BLaER1 treated with 17β-estradiol and CSF1 and Interleukin-3, amounts not matched to agents 10 nM and 100 nM (cell line): ENCODE measurements around the gene RRM1.
A peak's percentile ranks its signal among the peaks of the same experiment; 100 is the strongest.

Experiments
- H3K27ac ChIP-seq, 11 experiments: shearing (Covaris generic); formaldehyde crosslinking; 2 replicates each; pipeline ENCODE4 v1.8.1; 2022
- H3K27me3 ChIP-seq, 11 experiments: shearing (Covaris generic); formaldehyde crosslinking; 2 replicates each; pipeline ENCODE4 v1.8.1; 2022
- H3K36me3 ChIP-seq, 11 experiments: shearing (Covaris generic); formaldehyde crosslinking; 2 replicates each; pipeline ENCODE4 v1.8.1; 2022
- H3K4me1 ChIP-seq, 10 experiments: shearing (Covaris generic); formaldehyde crosslinking; 2 replicates each; pipeline ENCODE4 v1.8.1; 2022
- H3K4me2 ChIP-seq, 11 experiments: shearing (Covaris generic); formaldehyde crosslinking; 2 replicates each; pipeline ENCODE4 v1.8.1; 2022
- H3K4me3 ChIP-seq, 10 experiments: shearing (Covaris generic); formaldehyde crosslinking; 2 replicates each; pipeline ENCODE4 v1.8.1; 2022
- H3K9ac ChIP-seq, 11 experiments: shearing (Covaris generic); formaldehyde crosslinking; 2 replicates each; pipeline ENCODE4 v1.8.1; 2022
- H3K9me3 ChIP-seq, 11 experiments: shearing (Covaris generic); formaldehyde crosslinking; replicated peaks in 1 of 11; 2 replicates each; pipeline ENCODE4 v1.8.1; 2022
- H4K20me1 ChIP-seq, 11 experiments: shearing (Covaris generic); formaldehyde crosslinking; 2 replicates each; pipeline ENCODE4 v1.8.1; 2022
- Cebpa-rat ChIP-seq, 11 experiments: shearing (Covaris generic); IDR thresholded peaks; 2 replicates each; pipeline ENCODE4 v1.8.1; 2022

Gene RRM1

DNA sequence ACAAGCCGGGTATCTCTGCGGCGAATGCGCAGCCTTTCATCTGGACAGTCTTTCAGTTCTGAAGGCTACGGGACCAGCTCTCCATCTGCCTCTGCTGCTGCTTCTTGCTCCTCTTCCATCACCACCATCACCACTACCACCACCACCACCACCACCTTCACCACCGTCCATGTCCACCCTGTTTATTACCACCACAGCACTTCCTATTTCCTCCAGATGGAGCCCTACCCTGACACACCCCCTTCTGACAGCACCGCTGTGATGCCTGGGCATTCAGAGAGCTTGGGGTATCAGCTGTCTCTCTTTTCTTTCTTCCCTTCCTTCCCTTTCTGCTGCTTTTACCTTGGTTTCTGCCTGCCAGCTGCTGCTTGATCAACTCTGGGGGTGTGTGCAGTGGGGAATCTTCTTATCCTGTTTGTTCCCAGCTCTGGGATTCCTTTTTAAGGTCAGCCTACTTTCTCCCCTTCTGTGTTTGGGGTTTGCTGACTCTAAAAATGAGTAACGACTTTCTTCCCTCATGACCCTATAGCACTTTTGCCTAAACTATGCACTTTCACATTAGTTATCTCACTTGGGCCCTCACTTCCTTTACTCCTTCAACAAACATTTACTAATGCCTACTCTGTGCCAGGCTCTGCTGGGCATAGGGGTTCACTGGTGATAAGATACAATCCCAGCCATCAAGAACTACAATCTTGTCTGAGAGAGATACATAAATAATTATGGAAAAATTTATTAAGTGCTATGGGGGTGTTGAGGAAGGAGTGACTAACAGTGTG lies 7.8 kb upstream of the RRM1 start:
- no peak for TF ChIP-seq Cebpa-rat (IDR thresholded peaks at IDR 0.05)
- H3K4me1 ChIP-seq, result peaks cover 3 to 42% (median 8%) of the 10 kb centered on the region in 10 experiments; a peak in 19 of 20 replicates
- no peaks in the 10 kb centered on the region for H3K27me3 ChIP-seq
- H3K4me2 ChIP-seq, result no peak overlapping the region
- H4K20me1 ChIP-seq, result peaks cover 0 to 14% (median 0%) of the 10 kb centered on the region in 11 experiments; a peak in 5 of 22 replicates
- peaks cover 21 to 93% (median 37%) of the 10 kb centered on the region in 11 experiments; a peak in 20 of 22 replicates for H3K36me3 ChIP-seq
- no peak overlapping the region for H3K4me3 ChIP-seq
- no peaks in the 10 kb centered on the region for H3K9me3 ChIP-seq
- H3K27ac ChIP-seq, result no peak overlapping the region
- H3K9ac ChIP-seq, result no peak overlapping the region

GRCh38 chr11:4087551-4087950 lies 7.0 kb upstream of the RRM1 start:
- H3K36me3 ChIP-seq, result peaks cover 18 to 87% (median 33%) of the 10 kb centered on the region in 11 experiments; a peak in 20 of 22 replicates
- H3K4me2 ChIP-seq, result no peak overlapping the region
- no peaks in the 10 kb centered on the region for H3K27me3 ChIP-seq
- no peak overlapping the region for H3K27ac ChIP-seq
- H3K9ac ChIP-seq, result no peak overlapping the region
- H3K4me1 ChIP-seq, result peaks cover 11 to 50% (median 16%) of the 10 kb centered on the region in 10 experiments; a peak in 19 of 20 replicates
- no peak overlapping the region for H3K4me3 ChIP-seq
- no peaks in the 10 kb centered on the region for H3K9me3 ChIP-seq
- peaks cover 0 to 14% (median 0%) of the 10 kb centered on the region in 11 experiments; a peak in 5 of 22 replicates for H4K20me1 ChIP-seq
- TF ChIP-seq Cebpa-rat (IDR thresholded peaks at IDR 0.05), result no peak

- no peak for TF ChIP-seq Cebpa-rat (IDR thresholded peaks at IDR 0.05)
- no peak overlapping the region for H3K9ac ChIP-seq
- peak overlapping the region in 1 of 11 experiments; percentile 15; a peak in 1 of 22 replicates for H3K4me2 ChIP-seq
- peaks cover 9 to 61% (median 17%) of the 10 kb centered on the region in 11 experiments; a peak in 19 of 22 replicates for H3K36me3 ChIP-seq
- H3K9me3 ChIP-seq, result no peaks in the 10 kb centered on the region
- no peak overlapping the region for H3K27ac ChIP-seq
- no peaks in the 10 kb centered on the region for H3K27me3 ChIP-seq
- H3K4me3 ChIP-seq, result no peak overlapping the region
- H4K20me1 ChIP-seq, result peaks cover 0 to 5% (median 0%) of the 10 kb centered on the region in 11 experiments; a peak in 4 of 22 replicates
- H3K4me1 ChIP-seq, result peaks cover 20 to 52% (median 26%) of the 10 kb centered on the region in 10 experiments
Measured at GRCh38 chr11:4090258-4090657, 4.3 kb upstream of the RRM1 start.

GRCh38 chr11:4092026-4092425 lies 2.6 kb upstream of the RRM1 start:
- no peak for TF ChIP-seq Cebpa-rat (IDR thresholded peaks at IDR 0.05)
- Histone ChIP-seq H3K4me2 (peak overlapping the region; percentile 19 to 83 (median 46); a peak in 20 of 22 replicates), H3K9me3 (no peaks in the 10 kb centered on the region), H3K4me1 (peaks cover 36 to 59% (median 41%) of the 10 kb centered on the region in 10 experiments), H4K20me1 (0 out of 22 replicates have a peak, but pooled peaks cover 0 to 4% (median 0%) of the 10 kb centered on the region in 11 experiments), H3K4me3 (no peak overlapping the region), H3K27me3 (no peaks in the 10 kb centered on the region), H3K27ac (peak overlapping the region in 3 of 11 experiments; percentile 4 to 19 (median 11); a peak in 2 of 22 replicates), H3K9ac (peak overlapping the region in 2 of 11 experiments; percentile 17 to 41; a peak in 3 of 22 replicates), H3K36me3 (peaks cover 0 to 54% (median 17%) of the 10 kb centered on the region in 11 experiments; a peak in 19 of 22 replicates)

DNA sequence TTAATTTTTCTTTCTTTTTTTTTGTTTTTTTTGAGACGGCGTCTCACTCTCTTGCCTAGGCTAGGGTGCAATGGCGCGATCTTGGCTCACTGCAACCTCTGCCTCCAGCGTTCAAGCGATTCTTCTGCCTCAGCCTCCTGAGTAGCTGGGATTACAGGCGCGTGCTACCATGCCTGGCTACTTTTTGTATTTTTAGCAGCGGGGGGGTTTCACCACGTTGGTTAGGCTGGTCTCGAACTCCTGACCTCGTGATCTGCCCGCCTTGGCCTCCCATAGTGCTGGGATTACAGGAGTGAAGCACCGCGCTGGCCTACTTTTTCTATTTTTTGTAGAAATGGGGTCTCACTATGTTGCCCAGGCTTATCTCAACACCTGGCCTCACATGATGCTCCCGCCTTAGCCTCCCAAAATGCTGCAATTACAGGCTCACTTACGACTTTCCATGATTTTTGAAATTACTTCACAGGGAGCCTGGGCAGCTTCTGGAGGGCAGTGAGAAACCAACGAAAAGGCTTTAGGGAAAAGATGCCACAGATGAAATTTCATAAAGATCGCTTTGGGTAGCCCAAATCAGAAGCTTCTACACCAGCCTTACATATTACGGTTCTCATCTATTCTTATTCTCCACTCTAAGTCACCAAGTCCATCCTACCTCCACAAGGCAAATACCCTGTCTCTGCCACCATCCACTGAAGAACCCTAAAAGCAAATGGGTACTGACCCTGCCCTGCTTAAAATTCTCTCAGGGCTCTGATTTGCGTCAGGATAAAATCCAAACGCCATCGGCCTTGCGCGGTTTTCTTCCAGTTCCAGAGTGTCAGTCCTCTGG lies 866 bp upstream of the RRM1 start:
- Histone ChIP-seq H3K9ac (peak overlapping the region; percentile 82 to 94 (median 89)), H3K9me3 (no peaks in the 10 kb centered on the region), H3K4me3 (peak overlapping the region; percentile 63 to 81 (median 74)), H3K27ac (peak overlapping the region; percentile 80 to 93 (median 86)), H3K4me1 (peaks cover 43 to 68% (median 50%) of the 10 kb centered on the region in 10 experiments), H3K4me2 (peak overlapping the region; percentile 79 to 95 (median 84)), H3K36me3 (peaks cover 0 to 37% (median 25%) of the 10 kb centered on the region in 11 experiments; a peak in 17 of 22 replicates), H3K27me3 (no peaks in the 10 kb centered on the region), H4K20me1 (peaks cover 0 to 4% (median 0%) of the 10 kb centered on the region in 11 experiments; a peak in 1 of 22 replicates)
- TF ChIP-seq Cebpa-rat (IDR thresholded peaks at IDR 0.05), result no peak

DNA sequence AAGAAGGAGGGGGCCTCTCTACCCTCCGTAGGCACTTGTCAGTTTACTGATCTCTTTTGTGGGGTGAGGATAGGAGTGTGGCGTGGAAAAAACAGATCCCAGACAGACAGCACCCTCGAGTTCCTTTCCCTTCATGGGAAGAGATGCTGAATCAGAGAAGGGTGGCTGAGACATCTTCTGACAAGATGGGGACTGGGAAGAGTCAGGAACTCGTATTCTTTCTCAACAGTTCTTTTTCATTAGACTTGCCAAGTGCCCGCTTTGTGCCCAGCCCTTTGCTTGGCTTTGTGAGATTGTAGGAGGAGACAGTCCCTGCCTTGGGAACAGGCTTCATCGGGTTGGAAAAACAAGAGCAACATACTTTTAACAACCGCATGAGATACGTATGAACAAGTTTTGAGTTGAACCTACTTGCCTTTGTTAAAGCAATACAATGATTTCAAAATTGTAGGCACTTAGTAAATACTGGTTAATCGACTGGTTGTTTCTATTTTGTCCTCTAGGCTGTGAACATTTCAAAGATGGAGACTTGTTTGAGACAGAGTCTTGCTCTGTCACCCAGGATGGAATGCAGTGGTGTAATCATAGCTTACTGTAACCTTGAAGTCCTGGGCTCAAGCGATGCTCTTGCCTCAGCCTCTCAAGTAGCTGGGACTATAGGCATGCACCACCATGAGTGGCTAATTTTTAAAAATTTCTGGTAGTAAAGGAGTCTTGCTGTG lies 1.1 kb downstream of the RRM1 start:
- TF ChIP-seq Cebpa-rat (IDR thresholded peaks at IDR 0.05), result no peak

DNA sequence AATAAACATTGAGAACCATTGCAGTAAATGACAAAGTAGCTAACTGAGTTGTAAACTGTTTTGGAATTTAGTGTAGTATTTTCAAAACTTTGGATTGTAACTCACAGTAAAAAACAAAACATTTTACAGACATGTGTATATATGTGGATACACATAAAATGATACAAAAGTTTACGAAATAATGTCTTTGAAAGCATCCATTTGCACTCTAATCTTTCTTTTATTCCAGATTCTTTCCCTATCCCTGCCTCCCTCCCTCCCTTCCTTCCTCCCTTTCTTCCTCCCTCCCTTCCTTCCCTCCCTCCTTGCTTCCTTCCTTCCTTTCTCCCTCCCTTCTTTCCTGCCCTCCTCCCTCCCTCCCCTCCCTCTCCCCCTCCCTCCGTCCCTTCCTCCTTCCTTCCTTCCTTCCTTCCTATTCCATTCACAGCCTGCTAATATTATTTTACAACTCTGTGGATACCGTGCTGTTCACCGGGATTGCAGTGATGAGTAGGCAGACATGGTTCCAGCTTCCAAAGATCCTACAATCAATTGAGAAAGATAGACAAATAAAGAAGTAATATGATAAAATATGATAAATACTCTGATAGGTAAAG lies 3.5 kb downstream of the RRM1 start:
- no peak for TF ChIP-seq Cebpa-rat (IDR thresholded peaks at IDR 0.05)

More for the DNA sequence above, 1.1 kb downstream of the RRM1 start:
- Histone ChIP-seq H3K27me3 (no peaks in the 10 kb centered on the region), H3K9me3 (no peaks in the 10 kb centered on the region), H3K9ac (peak overlapping the region; percentile 82 to 94 (median 89)), H4K20me1 (peaks cover 0 to 14% (median 6%) of the 10 kb centered on the region in 11 experiments; a peak in 9 of 22 replicates), H3K4me2 (peak overlapping the region; percentile 79 to 95 (median 86)), H3K4me1 (peaks cover 43 to 64% (median 54%) of the 10 kb centered on the region in 10 experiments), H3K4me3 (peak overlapping the region; percentile 63 to 81 (median 74)), H3K36me3 (peaks cover 7 to 45% (median 28%) of the 10 kb centered on the region in 11 experiments; a peak in 18 of 22 replicates), H3K27ac (peak overlapping the region; percentile 80 to 93 (median 86); a peak in 20 of 22 replicates)

More for the DNA sequence above, 3.5 kb downstream of the RRM1 start:
- peaks cover 33 to 45% (median 43%) of the 10 kb centered on the region in 10 experiments for H3K4me1 ChIP-seq
- no peaks in the 10 kb centered on the region for H3K27me3 ChIP-seq
- H3K9me3 ChIP-seq, result no peaks in the 10 kb centered on the region
- peak overlapping the region in 7 of 11 experiments; percentile 82 to 95 (median 84); a peak in 12 of 22 replicates for H3K4me2 ChIP-seq
- peaks cover 0 to 69% (median 44%) of the 10 kb centered on the region in 11 experiments; a peak in 18 of 22 replicates for H3K36me3 ChIP-seq
- no peak overlapping the region for H3K9ac ChIP-seq
- peaks cover 0 to 20% (median 10%) of the 10 kb centered on the region in 11 experiments; a peak in 9 of 22 replicates for H4K20me1 ChIP-seq
- no peak overlapping the region for H3K27ac ChIP-seq
- H3K4me3 ChIP-seq, result no peak overlapping the region
